Sigmoid colon (tissue), 4 donors: ENCODE data around the gene PBX3.

Experiments
- CTCF ChIP-seq, 4 experiments: fragments of 450-650 bp in 3 of 4; fragments of 200-600 bp in 1 of 4; IDR thresholded peaks; one replicate each; pipeline ENCODE4 v1.5.1; 2016 to 2019; ENCODE audit warnings: antibody characterized with exemption in 4 of 4, mild to moderate bottlenecking in 3 of 4, moderate library complexity in 2 of 4
- EP300 ChIP-seq, 4 donors: sonication (generic); formaldehyde crosslinking; IDR thresholded peaks; one replicate each; pipeline ENCODE4 v1.6.1; 2017; ENCODE audit warnings: antibody characterized with exemption in 4 of 4
- POLR2A ChIP-seq, 2 donors: fragments of 450-650 bp; IDR thresholded peaks; one replicate each; pipeline ENCODE4 v1.6.1; 2016; ENCODE audit warnings: antibody characterized with exemption in 2 of 2, mild to moderate bottlenecking in 2 of 2, moderate library complexity in 2 of 2
- POLR2AphosphoS5 ChIP-seq, 4 donors: sonication (generic); formaldehyde crosslinking; IDR thresholded peaks; one replicate each; pipeline ENCODE4 v1.6.1; 2017; ENCODE audit warnings: antibody characterized with exemption in 4 of 4

- TF ChIP-seq CTCF (IDR thresholded peaks at IDR 0.05) (no peak), POLR2A (IDR thresholded peaks at IDR 0.05) (no peak), EP300 (IDR thresholded peaks at IDR 0.05) (no peak), POLR2AphosphoS5 (IDR thresholded peaks at IDR 0.05) (no peak)
Observed at GRCh38 chr9:125961072-125961471, 213.9 kb downstream of the PBX3 start.
